HG02973 (cell line): ENCODE measurements around the gene TOMM7.
"Not testable (repeated sequence)": the region's sequence is repeated elsewhere in the genome, so short reads cannot be mapped to it uniquely, and the experiment has no call there.

Source experiments
- ATAC-seq: cut with Tn5 transposase; IDR thresholded peaks from one replicate; pipeline ENCODE4 v1.9.1; 2021; ENCODE audit warnings: moderate library complexity; ENCODE audit not compliant: unreplicated experiment

The TOMM7 gene

GRCh38 chr7:22826593-22826992 lies 3.9 kb upstream of the TOMM7 start:
- no peak for ATAC-seq

- ATAC-seq = no peak
These were observed 2.1 kb upstream of the TOMM7 start for GRCh38 chr7:22824760-22825159.

- no peak for ATAC-seq
These were observed 471 bp upstream of the TOMM7 start for GRCh38 chr7:22823142-22823497.

GRCh38 chr7:22821702-22822485 lies 755 bp downstream of the TOMM7 start:
- no peak for ATAC-seq

GRCh38 chr7:22819476-22819875 lies 3.2 kb downstream of the TOMM7 start:
- ATAC-seq = no peak

- ATAC-seq = no peak
These were observed 8.1 kb downstream of the TOMM7 start for GRCh38 chr7:22814261-22815208.

- ATAC-seq = no peak
These were observed 10.3 kb downstream of the TOMM7 start for GRCh38 chr7:22812353-22812752.

GRCh38 chr7:22811746-22812280 lies 10.8 kb downstream of the TOMM7 start:
- ATAC-seq = no peak

- ATAC-seq = no peak
These were observed 11.8 kb downstream of the TOMM7 start for GRCh38 chr7:22810843-22811242.

- ATAC-seq = no peak
These were observed 12.6 kb downstream of the TOMM7 start for GRCh38 chr7:22809902-22810642.

GRCh38 chr7:22808140-22808539 lies 14.5 kb downstream of the TOMM7 start:
- ATAC-seq = no peak

- ATAC-seq = no peak
These were observed 15.9 kb downstream of the TOMM7 start for GRCh38 chr7:22806752-22807151.

- ATAC-seq = no peak
These were observed 17.4 kb downstream of the TOMM7 start for GRCh38 chr7:22805227-22805626.

- not testable (repeated sequence) for ATAC-seq
These were observed 19.8 kb downstream of the TOMM7 start for GRCh38 chr7:22802831-22803230.

- ATAC-seq = no peak
These were observed 20.2 kb downstream of the TOMM7 start for GRCh38 chr7:22802426-22802825.

GRCh38 chr7:22801912-22802311 lies 20.7 kb downstream of the TOMM7 start:
- ATAC-seq = no peak

GRCh38 chr7:22799633-22800032 lies 23.0 kb downstream of the TOMM7 start:
- no peak for ATAC-seq

GRCh38 chr7:22793593-22794462 lies 28.8 kb downstream of the TOMM7 start:
- ATAC-seq = no peak

- ATAC-seq = no peak
These were observed 31.2 kb downstream of the TOMM7 start for GRCh38 chr7:22791204-22792158.
